GM10266 (cell line): Measurements from ENCODE around the gene SLC5A10.

ENCODE experiments used
- DNase-seq: peaks from one replicate; pipeline ENCODE4 v3.0.0; 2012; ENCODE audit errors: extremely low spot score
- CTCF ChIP-seq: IDR thresholded peaks from 2 replicates; pipeline ENCODE4 v1.5.1; 2012; ENCODE audit warnings: mild to moderate bottlenecking, low read depth; ENCODE audit not compliant: control insufficient read depth, insufficient read depth; ENCODE audit errors: missing control alignments

SLC5A10 gene

DNA sequence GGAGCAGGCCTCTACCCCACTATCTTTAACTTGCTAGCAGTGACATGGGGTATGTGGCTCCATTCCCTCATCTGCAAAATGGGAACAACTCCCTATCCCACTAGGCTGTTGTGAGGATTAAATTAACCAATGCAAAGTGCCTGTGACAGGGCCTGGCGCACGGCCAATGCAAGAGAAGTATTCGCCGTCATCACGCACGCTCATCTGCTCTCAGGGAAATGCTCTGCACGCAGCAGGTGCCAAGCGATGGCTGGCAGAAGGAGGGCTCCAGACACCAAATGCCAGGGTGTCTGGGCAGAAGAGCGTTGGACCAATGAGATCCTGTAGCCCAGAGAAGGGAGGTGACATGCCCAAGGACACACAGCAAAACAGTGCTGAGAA is 35.3 kb downstream of the SLC5A10 start:
- TF ChIP-seq CTCF = no peak
- no peak for DNase-seq

GRCh38 chr17:18987862-18988545 is 36.0 kb downstream of the SLC5A10 start:
- no peak for TF ChIP-seq CTCF
- DNase-seq = no peak

DNA sequence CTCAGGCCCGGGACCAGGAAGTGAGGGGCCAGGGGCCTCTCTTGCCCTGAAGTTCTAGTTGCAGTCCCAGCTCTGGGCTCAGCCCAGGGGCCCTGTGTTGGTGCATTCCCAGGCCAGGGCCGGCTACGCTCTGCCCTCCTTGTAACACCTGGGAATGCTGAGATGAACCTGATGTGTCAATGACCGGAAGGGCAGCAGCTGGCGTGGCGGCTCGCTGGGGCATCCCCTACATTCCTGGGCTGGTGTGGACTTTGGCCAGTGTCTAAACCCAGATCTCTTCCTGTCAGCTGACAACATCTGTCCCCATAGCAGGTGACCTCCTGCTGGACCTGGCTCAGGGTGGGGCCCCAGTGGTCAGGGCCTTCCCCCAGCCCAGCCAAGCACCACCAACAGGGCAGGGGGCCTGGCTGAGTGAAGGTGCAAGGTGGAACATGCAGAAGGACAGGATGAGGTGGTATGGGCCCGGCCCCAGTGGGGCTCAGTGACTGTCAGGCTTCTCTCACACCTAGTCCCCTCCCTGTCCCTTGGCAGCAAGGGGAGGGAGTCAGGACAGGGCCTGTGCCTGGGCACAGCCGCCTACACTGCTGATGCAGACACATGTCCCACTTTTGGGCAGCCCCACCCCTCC is 36.7 kb downstream of the SLC5A10 start:
- TF ChIP-seq CTCF = no peak
- DNase-seq = no peak

- DNase-seq = no peak
- no peak for TF ChIP-seq CTCF
These were observed 38.4 kb downstream of the SLC5A10 start for GRCh38 chr17:18990331-18990730.

GRCh38 chr17:18991531-18992315 is 39.8 kb downstream of the SLC5A10 start:
- no peak for DNase-seq
- no peak for TF ChIP-seq CTCF

- TF ChIP-seq CTCF = no peak
- no peak for DNase-seq
These were observed 40.6 kb downstream of the SLC5A10 start for GRCh38 chr17:18992454-18993130.
